Femur (tissue), 1 donor: ENCODE measurements around the gene MID1.

Source experiments
- DNase-seq: peaks from one replicate; pipeline ENCODE4 v3.0.0-alpha.2; 2017

Gene MID1

GRCh38 chrX:10526451-10526850 lies 93.9 kb downstream of the MID1 start:
- DNase-seq = no peak

- no peak for DNase-seq
Measured at GRCh38 chrX:10525381-10526120, 94.8 kb downstream of the MID1 start.

- DNase-seq = no peak
Measured at GRCh38 chrX:10524578-10524977, 95.8 kb downstream of the MID1 start.

GRCh38 chrX:10519761-10520160 lies 100.6 kb downstream of the MID1 start:
- DNase-seq = no peak

- no peak for DNase-seq
Measured at GRCh38 chrX:10519278-10519677, 101.1 kb downstream of the MID1 start.

- no peak for DNase-seq
Measured at GRCh38 chrX:10518073-10518472, 102.3 kb downstream of the MID1 start.

GRCh38 chrX:10516781-10517322 lies 103.5 kb downstream of the MID1 start:
- DNase-seq = no peak

GRCh38 chrX:10514891-10515290 lies 105.5 kb downstream of the MID1 start:
- no peak for DNase-seq

GRCh38 chrX:10513974-10514373 lies 106.4 kb downstream of the MID1 start:
- no peak for DNase-seq

- no peak for DNase-seq
Measured at GRCh38 chrX:10512741-10513140, 107.6 kb downstream of the MID1 start.

- no peak for DNase-seq
Measured at GRCh38 chrX:10512258-10512657, 108.1 kb downstream of the MID1 start.

- DNase-seq = no peak
Measured at GRCh38 chrX:10509397-10509796, 111.0 kb downstream of the MID1 start.

- no peak for DNase-seq
Measured at GRCh38 chrX:10508891-10509290, 111.5 kb downstream of the MID1 start.

- no peak for DNase-seq
Measured at GRCh38 chrX:10507876-10508275, 112.5 kb downstream of the MID1 start.

GRCh38 chrX:10507181-10507580 lies 113.2 kb downstream of the MID1 start:
- DNase-seq = no peak

- no peak for DNase-seq
Measured at GRCh38 chrX:10506781-10507180, 113.6 kb downstream of the MID1 start.

- DNase-seq = no peak
Measured at GRCh38 chrX:10505726-10506125, 114.7 kb downstream of the MID1 start.

- DNase-seq = no peak
Measured at GRCh38 chrX:10502961-10503360, 117.4 kb downstream of the MID1 start.

GRCh38 chrX:10501611-10502010 lies 118.8 kb downstream of the MID1 start:
- DNase-seq = no peak

GRCh38 chrX:10496345-10496965 lies 123.9 kb downstream of the MID1 start:
- peak; percentile 41 for DNase-seq

- no peak for DNase-seq
Measured at GRCh38 chrX:10495677-10496076, 124.7 kb downstream of the MID1 start.

- no peak for DNase-seq
Measured at GRCh38 chrX:10492250-10492649, 128.1 kb downstream of the MID1 start.

- DNase-seq = no peak
Measured at GRCh38 chrX:10486373-10486772, 134.0 kb downstream of the MID1 start.

GRCh38 chrX:10485326-10485725 lies 135.1 kb downstream of the MID1 start:
- no peak for DNase-seq
